ENCODE data around the gene LBHD2.
A peak's percentile ranks its signal among the peaks of the same experiment; 100 is the strongest.

The LBHD2 gene

GRCh38 chr14:103091041-103091882 lies 7.3 kb downstream of the LBHD2 start:
- DNase-seq (ENCODE audit: low read depth) = peak; percentile 50

GRCh38 chr14:103091883-103092222 lies 7.8 kb downstream of the LBHD2 start:
- no peak for DNase-seq (ENCODE audit: low read depth)

- DNase-seq (ENCODE audit: low read depth) = no peak
These were observed 9.9 kb downstream of the LBHD2 start for GRCh38 chr14:103093856-103094405.

- DNase-seq (ENCODE audit: low read depth) = no peak
These were observed 10.6 kb downstream of the LBHD2 start, which contains the start of gene EXOC3L4 for GRCh38 chr14:103094406-103095209. EXOC3L4 (plus strand) TSS chr14:103094725; CDS start chr14:103100220, 5,495 bp downstream.

- no peak for DNase-seq (ENCODE audit: low read depth)
These were observed 11.3 kb downstream of the LBHD2 start for GRCh38 chr14:103095210-103095778.

GRCh38 chr14:103096387-103096786 lies 12.4 kb downstream of the LBHD2 start:
- DNase-seq (ENCODE audit: low read depth) = no peak

- no peak for DNase-seq (ENCODE audit: low read depth)
These were observed 13.4 kb downstream of the LBHD2 start for GRCh38 chr14:103097244-103097993.

- DNase-seq (ENCODE audit: low read depth) = no peak
These were observed 14.3 kb downstream of the LBHD2 start for GRCh38 chr14:103097994-103098957.

- DNase-seq (ENCODE audit: low read depth) = no peak
These were observed 15.2 kb downstream of the LBHD2 start for GRCh38 chr14:103099081-103099732.

- DNase-seq (ENCODE audit: low read depth) = no peak
These were observed 15.8 kb downstream of the LBHD2 start for GRCh38 chr14:103099733-103100280.

- DNase-seq (ENCODE audit: low read depth) = no peak
These were observed 16.5 kb downstream of the LBHD2 start for GRCh38 chr14:103100281-103101121.

GRCh38 chr14:103101257-103101962 lies 17.4 kb downstream of the LBHD2 start:
- DNase-seq (ENCODE audit: low read depth) = no peak

- DNase-seq (ENCODE audit: low read depth) = no peak
These were observed 18.1 kb downstream of the LBHD2 start for GRCh38 chr14:103101963-103102688.

- no peak for DNase-seq (ENCODE audit: low read depth)
These were observed 18.8 kb downstream of the LBHD2 start for GRCh38 chr14:103102689-103103260.

GRCh38 chr14:103103461-103104388 lies 19.7 kb downstream of the LBHD2 start:
- peak; percentile 43 for DNase-seq (ENCODE audit: low read depth)

GRCh38 chr14:103104389-103104653 lies 20.3 kb downstream of the LBHD2 start:
- no peak for DNase-seq (ENCODE audit: low read depth)

All from fibroblast of gingiva (primary cell).